Endodermal cell (in vitro differentiated cells): ENCODE data around the gene FAM83F. TPM values are rescaled to one million over a fixed set of nuclear protein-coding genes. Genes with fewer than 3 reads are reported as not detected.

ENCODE experiments used
- DNase-seq: peaks from one replicate; pipeline ENCODE4 v3.0.0-alpha.2; 2017
- H3K27ac ChIP-seq: 2 replicates; pipeline ENCODE4 v1.5.1; 2013; ENCODE audit warnings: mild to moderate bottlenecking, low read depth, low read length, moderate library complexity
- H3K27me3 ChIP-seq: 2 replicates; pipeline ENCODE4 v1.6.1; 2013; ENCODE audit warnings: mild to moderate bottlenecking, low read length, moderate library complexity; ENCODE audit not compliant: insufficient read depth, control insufficient read depth, poor library complexity, severe bottlenecking
- H3K36me3 ChIP-seq: 2 replicates; pipeline ENCODE4 v1.7.0; 2013; ENCODE audit warnings: mild to moderate bottlenecking, low read length, moderate library complexity; ENCODE audit not compliant: control insufficient read depth, insufficient read depth
- H3K4me1 ChIP-seq: one replicate; pipeline ENCODE4 v1.7.0; 2013; ENCODE audit warnings: low read length; ENCODE audit not compliant: control insufficient read depth, insufficient read depth
- H3K4me3 ChIP-seq: 2 replicates; pipeline ENCODE4 v1.5.1; 2013; ENCODE audit warnings: mild to moderate bottlenecking, low read length, moderate library complexity
- H3K9ac ChIP-seq: 2 replicates; pipeline ENCODE4 v1.6.1; 2013; ENCODE audit warnings: mild to moderate bottlenecking, low read length, moderate library complexity; ENCODE audit not compliant: poor library complexity, severe bottlenecking; ENCODE audit errors: extremely low read depth
- H3K9me3 ChIP-seq: 2 replicates; pipeline ENCODE4 v1.6.1; 2013; ENCODE audit warnings: mild to moderate bottlenecking, low read length, moderate library complexity; ENCODE audit not compliant: control insufficient read depth
- H3K27ac Mint-ChIP-seq: 2 replicates; pipeline ENCODE4 v1.8.0; 2020; ENCODE audit warnings: mixed read lengths
- H3K27me3 Mint-ChIP-seq: 2 replicates; pipeline ENCODE4 v1.8.0; 2021; ENCODE audit warnings: mild to moderate bottlenecking, mixed read lengths; ENCODE audit not compliant: insufficient read depth
- H3K36me3 Mint-ChIP-seq: 2 replicates; pipeline ENCODE4 v1.8.0; 2020; ENCODE audit warnings: low read depth, mixed read lengths
- H3K4me1 Mint-ChIP-seq: 2 replicates; pipeline ENCODE4 v1.8.0; 2020; ENCODE audit warnings: mixed read lengths
- H3K4me3 Mint-ChIP-seq: 2 replicates; pipeline ENCODE4 v1.8.0; 2020; ENCODE audit warnings: mild to moderate bottlenecking, moderate library complexity, mixed read lengths
- H3K9me3 Mint-ChIP-seq: 2 replicates; pipeline ENCODE4 v1.8.0; 2020; ENCODE audit warnings: mild to moderate bottlenecking, mixed read lengths
- CTCF ChIP-seq: fragments of 200-600 bp; sonication (generic); conservative IDR thresholded peaks from 2 replicates; pipeline ENCODE4 v1.5.0; 2021; ENCODE audit warnings: antibody characterized with exemption, mild to moderate bottlenecking
- WGBS, 2 experiments: methylation state at CpG; one replicate each; pipeline versions ENCODE4 v1.1.5 to v1.1.7; 2013; ENCODE audit warnings: missing lambda C conversion rate in 2 of 2, mixed read lengths in 1 of 2; ENCODE audit not compliant: insufficient coverage in 1 of 2, insufficient read length in 1 of 2; 5-methylcytosine and 5-hydroxymethylcytosine counted together
- total RNA-seq, 2 donors: library from RNA; stranded (reverse); fragmentation: NEBNext Ultra II Directional in 1 of 2; extraction: Animal tissue kit (Norgen Biotek cat#: 25700) in 1 of 2; gene quantifications; 2 replicates in 1 of 2; 3 replicates in 1 of 2; pipeline ENCODE4 v1.2.1, GENCODE V29; 2021

Gene FAM83F
- total RNA-seq, 2 donors from 2014 or later, result 18.9 to 34.1 TPM

GRCh38 chr22:40065981-40066380 lies 71.2 kb downstream of the FAM83F start:
- Mint-ChIP-seq H3K36me3 (no peaks in the 10 kb centered on the region), H3K27ac (no peak overlapping the region)

GRCh38 chr22:40067639-40068038 lies 72.9 kb downstream of the FAM83F start:
- 88 to 90% methylated on average over 2 of the region's 2 CpGs for WGBS, 2 experiments
- no peaks in the 10 kb centered on the region for H3K27me3 Mint-ChIP-seq
- no peak overlapping the region for H3K4me3 Mint-ChIP-seq
- Histone ChIP-seq H3K27ac (no peak overlapping the region), H3K27me3 (no peaks in the 10 kb centered on the region), H3K4me1 (no peaks in the 10 kb centered on the region), H3K36me3 (no peaks in the 10 kb centered on the region), H3K4me3 (no peak overlapping the region), H3K9me3 (no peaks in the 10 kb centered on the region), H3K9ac (no peak overlapping the region)
- H3K36me3 Mint-ChIP-seq, result no peaks in the 10 kb centered on the region
- TF ChIP-seq CTCF, result no peak
- no peaks in the 10 kb centered on the region for H3K9me3 Mint-ChIP-seq
- H3K4me1 Mint-ChIP-seq, result peaks cover 13% of the 10 kb centered on the region
- H3K27ac Mint-ChIP-seq, result no peak overlapping the region
- DNase-seq, result no peak

More at GRCh38 chr22:40065981-40066380, 71.2 kb downstream of the FAM83F start:
- DNase-seq, result no peak
- Mint-ChIP-seq H3K4me1 (peaks cover 15% of the 10 kb centered on the region), H3K9me3 (no peaks in the 10 kb centered on the region), H3K27me3 (no peaks in the 10 kb centered on the region), H3K4me3 (no peak overlapping the region)
- H3K4me1 ChIP-seq, result no peaks in the 10 kb centered on the region
- H3K9ac ChIP-seq, result no peak overlapping the region
- TF ChIP-seq CTCF, result no peak
- no peaks in the 10 kb centered on the region for H3K27me3 ChIP-seq
- H3K27ac ChIP-seq, result no peak overlapping the region
- H3K9me3 ChIP-seq, result no peaks in the 10 kb centered on the region
- H3K4me3 ChIP-seq, result no peak overlapping the region
- 92 to 100% methylated on average over 1 to 3 of the region's 3 CpGs for WGBS, 2 experiments
- no peaks in the 10 kb centered on the region for H3K36me3 ChIP-seq

- Mint-ChIP-seq H3K9me3 (no peaks in the 10 kb centered on the region), H3K36me3 (no peaks in the 10 kb centered on the region), H3K27me3 (no peaks in the 10 kb centered on the region), H3K4me3 (no peak overlapping the region), H3K4me1 (peaks cover 10% of the 10 kb centered on the region), H3K27ac (no peak overlapping the region)
- Histone ChIP-seq H3K36me3 (no peaks in the 10 kb centered on the region), H3K9me3 (no peaks in the 10 kb centered on the region), H3K4me1 (no peaks in the 10 kb centered on the region), H3K9ac (no peak overlapping the region), H3K27me3 (no peaks in the 10 kb centered on the region), H3K27ac (no peak overlapping the region), H3K4me3 (no peak overlapping the region)
- no peak for TF ChIP-seq CTCF
- no peak for DNase-seq
These were observed 75.9 kb downstream of the FAM83F start for GRCh38 chr22:40070701-40071100.
